ENCODE measurements around the gene OR52K2.
"Not testable (repeated sequence)": the region's sequence is repeated elsewhere in the genome, so short reads cannot be mapped to it uniquely, and the experiment has no call there.

Gene OR52K2

GRCh38 chr11:4448995-4449394, at the start of gene OR52K2:
Gene OR52K2 (plus strand): TSS chr11:4449295. CDS start chr11:4449340, 45 bp downstream.
- no peak for DNase-seq

GRCh38 chr11:4406206-4406605, 42.9 kb upstream of the OR52K2 start:
- DNase-seq, result not testable (repeated sequence)

- no peak for DNase-seq
Observed at GRCh38 chr11:4416306-4416705, 32.8 kb upstream of the OR52K2 start.

GRCh38 chr11:4416816-4417215, 32.3 kb upstream of the OR52K2 start:
- DNase-seq, result no peak

GRCh38 chr11:4418403-4418802, 30.7 kb upstream of the OR52K2 start:
- DNase-seq, result no peak

- no peak for DNase-seq
Observed at GRCh38 chr11:4430051-4430450, 19.0 kb upstream of the OR52K2 start.

GRCh38 chr11:4433856-4434255, 15.2 kb upstream of the OR52K2 start:
- peak; percentile 55 to 73 for DNase-seq

GRCh38 chr11:4436411-4436810, 12.7 kb upstream of the OR52K2 start:
- peak; percentile 21 to 25 for DNase-seq

GRCh38 chr11:4441515-4441914, 7.6 kb upstream of the OR52K2 start:
- DNase-seq, result peak; percentile 77 to 81

- DNase-seq, result no peak
Observed at GRCh38 chr11:4443232-4443891, 5.7 kb upstream of the OR52K2 start.

- DNase-seq, result no peak
Observed at GRCh38 chr11:4453118-4453517, 4.0 kb downstream of the OR52K2 start.

- no peak for DNase-seq
Observed at GRCh38 chr11:4454021-4454420, 4.9 kb downstream of the OR52K2 start.

- DNase-seq, result peak; percentile 92 to 97
Observed at GRCh38 chr11:4455419-4455818, 6.3 kb downstream of the OR52K2 start.

- peak; percentile 55 to 66 for DNase-seq
Observed at GRCh38 chr11:4459500-4459899, 10.4 kb downstream of the OR52K2 start.

GRCh38 chr11:4460151-4460550, 11.1 kb downstream of the OR52K2 start:
- DNase-seq, result no peak

GRCh38 chr11:4464216-4465159, 15.4 kb downstream of the OR52K2 start:
- no peak for DNase-seq

- no peak for DNase-seq
Observed at GRCh38 chr11:4465407-4465806, 16.3 kb downstream of the OR52K2 start.

- DNase-seq, result no peak
Observed at GRCh38 chr11:4466131-4466870, 17.2 kb downstream of the OR52K2 start.

- DNase-seq, result no peak
Observed at GRCh38 chr11:4466871-4467442, 17.9 kb downstream of the OR52K2 start.

GRCh38 chr11:4467811-4468606, 18.9 kb downstream of the OR52K2 start:
- peak; percentile 28 to 62 for DNase-seq

- no peak for DNase-seq
Observed at GRCh38 chr11:4479644-4480043, 30.5 kb downstream of the OR52K2 start.
